Fibroblast of lung (primary cell): ENCODE measurements around the gene IFNG-AS1. TPM values are rescaled to one million over a fixed set of nuclear protein-coding genes. Genes with fewer than 3 reads are reported as not detected.

Source experiments
- DNase-seq, 2 donors: peaks; one replicate each; pipeline versions ENCODE4 v3.0.0 to v3.0.0-alpha.2; 2010; ENCODE audit warnings: low read depth in 2 of 2
- H2AFZ ChIP-seq: 2 replicates; pipeline ENCODE4 v1.5.1; 2012; ENCODE audit warnings: low read length, control low read depth, inconsistent platforms
- H3K27ac ChIP-seq: 2 replicates; pipeline ENCODE4 v1.5.1; 2011; ENCODE audit warnings: low read length, control low read depth; ENCODE audit not compliant: insufficient read depth
- H3K27me3 ChIP-seq: 2 replicates; pipeline ENCODE4 v1.5.1; 2011; ENCODE audit warnings: mild to moderate bottlenecking, low read length; ENCODE audit not compliant: control insufficient read depth, insufficient read depth
- H3K36me3 ChIP-seq: 2 replicates; pipeline ENCODE4 v1.5.1; 2011; ENCODE audit warnings: low read length; ENCODE audit not compliant: control insufficient read depth, insufficient read depth
- H3K4me1 ChIP-seq: 2 replicates; pipeline ENCODE4 v1.5.1; 2011; ENCODE audit warnings: low read length; ENCODE audit not compliant: control insufficient read depth, insufficient read depth; ENCODE audit errors: extremely low read depth
- H3K4me2 ChIP-seq: 2 replicates; pipeline ENCODE4 v1.5.1; 2011; ENCODE audit warnings: low read length, control low read depth; ENCODE audit not compliant: insufficient read depth; ENCODE audit errors: extremely low read depth
- H3K4me3 ChIP-seq, 4 experiments: fragments of 200-600 bp in 1 of 4; sonication (generic) in 1 of 4; replicated peaks in 1 of 4; 2 replicates each; pipeline ENCODE4 v1.5.1; 2011 to 2016; ENCODE audit warnings: low read length in 4 of 4, low read depth in 3 of 4, mild to moderate bottlenecking in 3 of 4, control low read depth in 2 of 4, inconsistent platforms in 1 of 4, mixed read lengths in 1 of 4; ENCODE audit not compliant: insufficient read depth in 1 of 4; ENCODE audit errors: control extremely low read depth in 1 of 4
- H3K79me2 ChIP-seq: 2 replicates; pipeline ENCODE4 v1.5.1; 2012; ENCODE audit warnings: mild to moderate bottlenecking, low read length, inconsistent platforms; ENCODE audit not compliant: control insufficient read depth, insufficient read depth
- H3K9ac ChIP-seq: 2 replicates; pipeline ENCODE4 v1.5.1; 2011; ENCODE audit warnings: mild to moderate bottlenecking, low read length, control low read depth; ENCODE audit not compliant: insufficient read depth
- H3K9me3 ChIP-seq: 2 replicates; pipeline ENCODE4 v1.5.1; 2012; ENCODE audit warnings: low read depth, low read length; ENCODE audit not compliant: control insufficient read depth, insufficient read depth
- H4K20me1 ChIP-seq: 2 replicates; pipeline ENCODE4 v1.5.1; 2011; ENCODE audit warnings: low read length; ENCODE audit not compliant: control insufficient read depth, insufficient read depth; ENCODE audit errors: extremely low read depth
- CTCF ChIP-seq, 2 donors: IDR thresholded peaks in 1 of 2; conservative IDR thresholded peaks in 1 of 2; 1 replicate in 1 of 2; 2 replicates in 1 of 2; pipeline ENCODE4 v1.5.1; 2011 to 2012; ENCODE audit warnings: low read length in 2 of 2, control low read depth in 1 of 2, inconsistent platforms in 1 of 2, low read depth in 1 of 2, mild to moderate bottlenecking in 1 of 2
- EZH2 ChIP-seq: IDR thresholded peaks from 2 replicates; pipeline ENCODE4 v1.5.1; 2012; ENCODE audit warnings: low read length, control low read depth, mild to moderate bottlenecking; ENCODE audit errors: missing control alignments
- polyA plus RNA-seq, 2 donors: library from polyadenylated mRNA; depleted of rRNA in 1 of 2; stranded (reverse) in 1 of 2; unstranded in 1 of 2; fragments of >200 nt; gene quantifications; 2 replicates each; pipeline ENCODE4 v1.2.1, GENCODE V29; 2011 to 2012; ENCODE audit warnings: missing spikeins in 1 of 2
- total RNA-seq: library from RNA; depleted of rRNA; stranded (reverse); fragments of >200 nt; gene quantifications from 2 replicates; pipeline ENCODE4 v1.2.1, GENCODE V29; 2014

The IFNG-AS1 gene
- total and polyA plus RNA-seq, 2 donors (not counting 1 experiment from before 2014, with no cell fraction given): not detected

GRCh38 chr12:67964456-67964855, 24.8 kb upstream of the IFNG-AS1 start:
- no peak overlapping the region for H3K4me2 ChIP-seq
- TF ChIP-seq EZH2 (no peak), CTCF (conservative IDR thresholded peaks at IDR 0.05 in 1 of 2, IDR thresholded peaks at IDR 0.05 in 1 of 2; ENCODE audit: low read depth in 1 of 2, low read length in 2 of 2) (no peak)
- no peak overlapping the region for H3K9ac ChIP-seq
- H3K27ac ChIP-seq: no peak overlapping the region
- no peaks in the 10 kb centered on the region for H3K36me3 ChIP-seq
- no peaks in the 10 kb centered on the region for H4K20me1 ChIP-seq
- no peaks in the 10 kb centered on the region for H3K27me3 ChIP-seq
- no peak overlapping the region for H3K4me3 ChIP-seq
- no peaks in the 10 kb centered on the region for H3K9me3 ChIP-seq
- peak in 1 of 2 donors; percentile 37 for DNase-seq
- H3K4me1 ChIP-seq: no peaks in the 10 kb centered on the region
- no peaks in the 10 kb centered on the region for H3K79me2 ChIP-seq
- H2AFZ ChIP-seq: no peak overlapping the region

GRCh38 chr12:67966560-67966959, 22.7 kb upstream of the IFNG-AS1 start:
- Histone ChIP-seq H3K27me3 (no peaks in the 10 kb centered on the region), H3K27ac (no peak overlapping the region), H3K4me3 (no peak overlapping the region), H3K79me2 (no peaks in the 10 kb centered on the region), H3K36me3 (no peaks in the 10 kb centered on the region), H3K9me3 (no peaks in the 10 kb centered on the region), H3K4me1 (no peaks in the 10 kb centered on the region), H2AFZ (no peak overlapping the region), H3K9ac (no peak overlapping the region), H4K20me1 (no peaks in the 10 kb centered on the region), H3K4me2 (no peak overlapping the region)
- no peak for DNase-seq
- TF ChIP-seq EZH2: no peak
- no peak for TF ChIP-seq CTCF (conservative IDR thresholded peaks at IDR 0.05 in 1 of 2, IDR thresholded peaks at IDR 0.05 in 1 of 2; ENCODE audit: low read depth in 1 of 2, low read length in 2 of 2)

- peak in 1 of 2 donors; percentile 18 for DNase-seq
- Histone ChIP-seq H3K9me3 (no peaks in the 10 kb centered on the region), H3K27me3 (no peaks in the 10 kb centered on the region), H3K4me1 (no peaks in the 10 kb centered on the region), H3K79me2 (no peaks in the 10 kb centered on the region), H3K9ac (no peak overlapping the region), H3K4me2 (no peak overlapping the region), H3K27ac (no peak overlapping the region), H2AFZ (no peak overlapping the region), H3K4me3 (no peak overlapping the region), H4K20me1 (no peaks in the 10 kb centered on the region), H3K36me3 (no peaks in the 10 kb centered on the region)
- TF ChIP-seq CTCF (conservative IDR thresholded peaks at IDR 0.05 in 1 of 2, IDR thresholded peaks at IDR 0.05 in 1 of 2; ENCODE audit: low read depth in 1 of 2, low read length in 2 of 2) (no peak), EZH2 (no peak)
These were observed 20.9 kb upstream of the IFNG-AS1 start for GRCh38 chr12:67968321-67968720.
